Trophoblast cell (in vitro differentiated cells and primary cell): ENCODE data around the gene ZNF467.

Experiments used
- DNase-seq, 2 donors: peaks; one replicate each; pipeline ENCODE4 v3.0.0-alpha.2; 2016
- H2AFZ ChIP-seq: 2 replicates; pipeline ENCODE4 v1.6.1; 2013; ENCODE audit warnings: low read length, moderate library complexity, mild to moderate bottlenecking; ENCODE audit not compliant: insufficient read depth, poor library complexity
- H2AK5ac ChIP-seq: 2 replicates; pipeline ENCODE4 v1.6.1; 2013; ENCODE audit warnings: mild to moderate bottlenecking, low read length
- H2BK120ac ChIP-seq: 2 replicates; pipeline ENCODE4 v1.6.1; 2013; ENCODE audit warnings: low read length, mild to moderate bottlenecking, moderate library complexity; ENCODE audit not compliant: insufficient read depth, poor library complexity
- H2BK12ac ChIP-seq: 2 replicates; pipeline ENCODE4 v1.6.1; 2013; ENCODE audit warnings: mild to moderate bottlenecking, low read length, moderate library complexity
- H2BK5ac ChIP-seq: 2 replicates; pipeline ENCODE4 v1.6.1; 2013; ENCODE audit warnings: low read length, low read depth, moderate library complexity, mild to moderate bottlenecking; ENCODE audit not compliant: poor library complexity
- H3K14ac ChIP-seq: 2 replicates; pipeline ENCODE4 v1.6.1; 2013; ENCODE audit warnings: mild to moderate bottlenecking, low read length
- H3K18ac ChIP-seq: 2 replicates; pipeline ENCODE4 v1.6.1; 2013; ENCODE audit warnings: mild to moderate bottlenecking, low read length
- H3K23ac ChIP-seq: 2 replicates; pipeline ENCODE4 v1.6.1; 2013; ENCODE audit warnings: low read length
- H3K27ac ChIP-seq: 2 replicates; pipeline ENCODE4 v1.5.1; 2013; ENCODE audit warnings: low read depth, mild to moderate bottlenecking, inconsistent platforms, low read length, moderate library complexity
- H3K27me3 ChIP-seq: 2 replicates; pipeline ENCODE4 v1.6.1; 2013; ENCODE audit warnings: inconsistent platforms, mild to moderate bottlenecking, low read length, moderate library complexity; ENCODE audit not compliant: insufficient read depth
- H3K36me3 ChIP-seq, 2 experiments: 1 replicate in 1 of 2; 2 replicates in 1 of 2; pipeline ENCODE4 v1.6.1; 2013; ENCODE audit warnings: low read length in 2 of 2, mild to moderate bottlenecking in 2 of 2, moderate library complexity in 1 of 2; ENCODE audit not compliant: insufficient read depth in 2 of 2, control insufficient read depth in 1 of 2
- H3K4ac ChIP-seq: 2 replicates; pipeline ENCODE4 v1.6.1; 2013; ENCODE audit warnings: low read depth, mild to moderate bottlenecking, low read length, moderate library complexity
- H3K4me1 ChIP-seq, 2 experiments: 1 replicate in 1 of 2; 2 replicates in 1 of 2; pipeline ENCODE4 v1.6.1; 2013; ENCODE audit warnings: low read length in 2 of 2, mild to moderate bottlenecking in 2 of 2, moderate library complexity in 1 of 2; ENCODE audit not compliant: insufficient read depth in 2 of 2, control insufficient read depth in 1 of 2
- H3K4me2 ChIP-seq: 2 replicates; pipeline ENCODE4 v1.6.1; 2013; ENCODE audit warnings: inconsistent platforms, mild to moderate bottlenecking, low read length, moderate library complexity
- H3K4me3 ChIP-seq: 2 replicates; pipeline ENCODE4 v1.5.1; 2013; ENCODE audit warnings: mild to moderate bottlenecking, low read depth, low read length, inconsistent platforms
- H3K79me1 ChIP-seq: one replicate; pipeline ENCODE4 v1.6.1; 2013; ENCODE audit warnings: low read length
- H3K79me2 ChIP-seq: 2 replicates; pipeline ENCODE4 v1.6.1; 2013; ENCODE audit warnings: low read length, mild to moderate bottlenecking; ENCODE audit not compliant: control insufficient read depth, insufficient read depth, poor library complexity
- H3K9ac ChIP-seq: 2 replicates; pipeline ENCODE4 v1.6.1; 2013; ENCODE audit warnings: mild to moderate bottlenecking, low read length
- H3K9me3 ChIP-seq: 2 replicates; pipeline ENCODE4 v1.6.1; 2013; ENCODE audit warnings: low read depth, mild to moderate bottlenecking, control low read depth, inconsistent platforms, low read length; ENCODE audit not compliant: insufficient read depth
- H4K12ac ChIP-seq: 2 replicates; pipeline ENCODE4 v1.6.1; 2013; ENCODE audit warnings: low read depth, mild to moderate bottlenecking, low read length, moderate library complexity
- H4K8ac ChIP-seq: 2 replicates; pipeline ENCODE4 v1.6.1; 2013; ENCODE audit warnings: low read depth, mild to moderate bottlenecking, low read length, moderate library complexity
- H4K91ac ChIP-seq: one replicate; pipeline ENCODE4 v1.6.1; 2013; ENCODE audit warnings: low read depth, mild to moderate bottlenecking, low read length, moderate library complexity
- WGBS: extraction: QIAGEN DNeasy Blood & Tissue Kit; methylation state at CpG from one replicate; pipeline ENCODE4 v1.1.7; 2013; ENCODE audit warnings: missing lambda C conversion rate; ENCODE audit not compliant: insufficient read length, insufficient coverage; ENCODE audit errors: extremely low coverage; 5-methylcytosine and 5-hydroxymethylcytosine counted together

ZNF467 gene

DNA sequence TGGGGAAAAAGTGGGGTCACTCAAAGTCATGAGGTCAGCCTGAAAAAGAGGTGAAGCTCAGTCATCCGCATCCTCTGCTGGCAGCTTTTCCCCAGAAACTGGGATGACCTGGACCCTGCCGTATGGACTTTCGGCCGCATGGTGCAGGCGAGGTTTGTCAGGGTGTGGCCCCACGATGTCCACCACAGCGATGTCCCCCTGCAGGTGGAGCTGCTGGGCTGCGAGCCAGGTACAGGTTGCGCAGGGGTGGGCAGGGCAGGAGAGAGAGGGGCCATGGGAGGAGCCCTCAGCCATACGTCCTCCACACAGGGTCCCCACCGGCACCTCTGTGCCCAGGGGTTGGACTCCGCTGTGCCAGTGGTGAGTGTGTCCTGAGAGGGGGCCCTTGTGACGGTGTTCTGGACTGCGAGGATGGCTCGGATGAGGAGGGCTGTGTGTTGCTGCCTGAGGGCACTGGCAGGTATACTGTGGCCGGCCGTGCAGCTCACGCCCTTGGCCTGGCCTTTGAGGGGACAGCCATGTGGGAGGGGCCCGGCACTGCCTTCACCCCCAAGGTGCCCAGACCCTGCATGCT lies 23.0 kb upstream of the ZNF467 start:
- no peak overlapping the region for H3K4me3 ChIP-seq
- H3K27me3 ChIP-seq: no peaks in the 10 kb centered on the region
- H2BK12ac ChIP-seq: no peak overlapping the region
- no peak overlapping the region for H4K8ac ChIP-seq
- no peak overlapping the region for H3K4me2 ChIP-seq
- H3K79me1 ChIP-seq: no peaks in the 10 kb centered on the region
- no peak overlapping the region for H3K4ac ChIP-seq
- no peak overlapping the region for H3K9ac ChIP-seq
- H2BK120ac ChIP-seq: no peak overlapping the region
- H3K23ac ChIP-seq: no peak overlapping the region
- no peaks in the 10 kb centered on the region for H3K79me2 ChIP-seq
- no peak overlapping the region for H4K12ac ChIP-seq
- H3K9me3 ChIP-seq: no peaks in the 10 kb centered on the region
- H2AFZ ChIP-seq: no peak overlapping the region
- no peak overlapping the region for H2AK5ac ChIP-seq
- no peak overlapping the region for H4K91ac ChIP-seq
- H3K36me3 ChIP-seq: no peaks in the 10 kb centered on the region
- no peak overlapping the region for H3K18ac ChIP-seq
- H3K14ac ChIP-seq: no peak overlapping the region
- H2BK5ac ChIP-seq: no peak overlapping the region
- H3K27ac ChIP-seq: no peak overlapping the region
- no peak for DNase-seq
- WGBS: no CpG with 5 or more reads among the region's 19 CpGs
- H3K4me1 ChIP-seq: no peaks in the 10 kb centered on the region

- H2BK12ac ChIP-seq: no peak overlapping the region
- DNase-seq: no peak
- H4K8ac ChIP-seq: no peak overlapping the region
- H2AK5ac ChIP-seq: no peak overlapping the region
- H4K91ac ChIP-seq: no peak overlapping the region
- no peak overlapping the region for H3K4ac ChIP-seq
- H3K4me3 ChIP-seq: no peak overlapping the region
- no peak overlapping the region for H4K12ac ChIP-seq
- no peak overlapping the region for H3K9ac ChIP-seq
- H3K4me1 ChIP-seq: no peaks in the 10 kb centered on the region
- no peaks in the 10 kb centered on the region for H3K79me1 ChIP-seq
- H3K14ac ChIP-seq: no peak overlapping the region
- H2AFZ ChIP-seq: no peak overlapping the region
- no peak overlapping the region for H3K18ac ChIP-seq
- H2BK120ac ChIP-seq: no peak overlapping the region
- no peaks in the 10 kb centered on the region for H3K9me3 ChIP-seq
- WGBS: no CpG with 5 or more reads among the region's 10 CpGs
- H3K4me2 ChIP-seq: no peak overlapping the region
- H3K36me3 ChIP-seq: no peaks in the 10 kb centered on the region
- no peak overlapping the region for H2BK5ac ChIP-seq
- H3K27me3 ChIP-seq: peaks cover 5% of the 10 kb centered on the region
- no peak overlapping the region for H3K23ac ChIP-seq
- H3K79me2 ChIP-seq: no peaks in the 10 kb centered on the region
- no peak overlapping the region for H3K27ac ChIP-seq
Measured at GRCh38 chr7:149795126-149795525, 21.7 kb upstream of the ZNF467 start.

DNA sequence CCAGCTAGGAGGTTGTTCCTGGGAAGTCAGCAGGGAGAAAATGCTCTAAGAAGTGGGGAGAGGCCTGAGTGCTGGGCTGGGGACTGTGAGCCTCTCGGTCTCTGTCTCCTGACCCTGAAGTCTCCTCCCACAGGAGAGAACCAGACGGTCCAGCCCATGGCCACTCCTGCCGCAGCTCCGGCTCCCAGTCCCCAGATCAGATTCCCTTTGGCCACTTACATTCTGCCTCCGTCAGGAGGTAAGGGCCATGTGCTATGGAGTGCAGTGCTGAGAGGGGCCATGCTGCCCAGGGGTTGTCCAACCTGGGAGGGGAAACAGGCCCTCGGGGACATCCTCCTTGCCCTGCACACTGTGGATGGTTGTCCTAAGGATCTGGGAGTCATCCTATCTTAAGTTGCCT lies 21.3 kb upstream of the ZNF467 start:
- Histone ChIP-seq H3K27me3 (peaks cover 10% of the 10 kb centered on the region), H4K8ac (no peak overlapping the region), H3K4me1 (no peaks in the 10 kb centered on the region), H3K79me2 (no peaks in the 10 kb centered on the region), H3K4ac (no peak overlapping the region), H4K91ac (no peak overlapping the region), H2BK120ac (no peak overlapping the region), H3K14ac (no peak overlapping the region), H3K4me2 (no peak overlapping the region), H3K79me1 (no peaks in the 10 kb centered on the region), H3K9me3 (no peaks in the 10 kb centered on the region), H3K27ac (no peak overlapping the region), H4K12ac (no peak overlapping the region), H3K4me3 (no peak overlapping the region), H3K23ac (no peak overlapping the region), H2BK5ac (no peak overlapping the region), H3K9ac (no peak overlapping the region), H2AFZ (no peak overlapping the region), H2BK12ac (no peak overlapping the region), H2AK5ac (no peak overlapping the region), H3K18ac (no peak overlapping the region), H3K36me3 (no peaks in the 10 kb centered on the region)
- DNase-seq: no peak
- no CpG with 5 or more reads among the region's 6 CpGs for WGBS

- peaks cover 4% of the 10 kb centered on the region for H3K9me3 ChIP-seq
- no peak for DNase-seq
- H2AK5ac ChIP-seq: no peak overlapping the region
- no peak overlapping the region for H3K4ac ChIP-seq
- H2BK120ac ChIP-seq: no peak overlapping the region
- no peaks in the 10 kb centered on the region for H3K79me1 ChIP-seq
- H2AFZ ChIP-seq: no peak overlapping the region
- H4K12ac ChIP-seq: no peak overlapping the region
- no peak overlapping the region for H3K4me3 ChIP-seq
- no peak overlapping the region for H2BK12ac ChIP-seq
- WGBS: no CpG with 5 or more reads among the region's 10 CpGs
- no peaks in the 10 kb centered on the region for H3K36me3 ChIP-seq
- no peak overlapping the region for H3K18ac ChIP-seq
- no peak overlapping the region for H3K27ac ChIP-seq
- no peak overlapping the region for H3K23ac ChIP-seq
- H4K8ac ChIP-seq: no peak overlapping the region
- H3K14ac ChIP-seq: no peak overlapping the region
- no peaks in the 10 kb centered on the region for H3K4me1 ChIP-seq
- H3K27me3 ChIP-seq: peaks cover 17% of the 10 kb centered on the region
- H3K79me2 ChIP-seq: no peaks in the 10 kb centered on the region
- H4K91ac ChIP-seq: no peak overlapping the region
- H2BK5ac ChIP-seq: no peak overlapping the region
- no peak overlapping the region for H3K4me2 ChIP-seq
- H3K9ac ChIP-seq: no peak overlapping the region
Measured at GRCh38 chr7:149793261-149793660, 19.9 kb upstream of the ZNF467 start.
